Epithelial cell of esophagus (primary cell): Measurements from ENCODE around the gene NFKB1.

Experiments used
- DNase-seq: peaks from one replicate; pipeline ENCODE4 v3.0.0; 2010; ENCODE audit warnings: low read depth
- H3K4me3 ChIP-seq: 2 replicates; pipeline ENCODE4 v1.5.1; 2011; ENCODE audit warnings: mild to moderate bottlenecking, low read length, control low read depth
- CTCF ChIP-seq: IDR thresholded peaks from 2 replicates; pipeline ENCODE4 v1.5.1; 2011; ENCODE audit warnings: low read depth, mild to moderate bottlenecking, low read length, control low read depth, inconsistent platforms; ENCODE audit not compliant: insufficient read depth; ENCODE audit errors: missing control alignments

Gene NFKB1

GRCh38 chr4:102637391-102637790 is 136.2 kb downstream of the NFKB1 start:
- no peak for DNase-seq
- no peak overlapping the region for H3K4me3 ChIP-seq
- TF ChIP-seq CTCF: no peak

- TF ChIP-seq CTCF: no peak
- H3K4me3 ChIP-seq: no peak overlapping the region
Observed at GRCh38 chr4:102638621-102639020, 137.5 kb downstream of the NFKB1 start.

GRCh38 chr4:102639598-102639997 is 138.4 kb downstream of the NFKB1 start:
- no peak for TF ChIP-seq CTCF
- no peak overlapping the region for H3K4me3 ChIP-seq
- DNase-seq: no peak

More at GRCh38 chr4:102638621-102639020, 137.5 kb downstream of the NFKB1 start:
- no peak for DNase-seq

GRCh38 chr4:102640669-102641068 is 139.5 kb downstream of the NFKB1 start:
- no peak overlapping the region for H3K4me3 ChIP-seq
- peak; percentile 10 for DNase-seq
- no peak for TF ChIP-seq CTCF

- no peak for DNase-seq
- no peak overlapping the region for H3K4me3 ChIP-seq
- TF ChIP-seq CTCF: no peak
Observed at GRCh38 chr4:102641793-102642192, 140.6 kb downstream of the NFKB1 start.

- DNase-seq: no peak
Observed at GRCh38 chr4:102642631-102643298, 141.6 kb downstream of the NFKB1 start.

More at GRCh38 chr4:102642631-102643298, 141.6 kb downstream of the NFKB1 start:
- TF ChIP-seq CTCF: no peak
- no peak overlapping the region for H3K4me3 ChIP-seq
